ENCODE data around the gene SETD2.

DNA sequence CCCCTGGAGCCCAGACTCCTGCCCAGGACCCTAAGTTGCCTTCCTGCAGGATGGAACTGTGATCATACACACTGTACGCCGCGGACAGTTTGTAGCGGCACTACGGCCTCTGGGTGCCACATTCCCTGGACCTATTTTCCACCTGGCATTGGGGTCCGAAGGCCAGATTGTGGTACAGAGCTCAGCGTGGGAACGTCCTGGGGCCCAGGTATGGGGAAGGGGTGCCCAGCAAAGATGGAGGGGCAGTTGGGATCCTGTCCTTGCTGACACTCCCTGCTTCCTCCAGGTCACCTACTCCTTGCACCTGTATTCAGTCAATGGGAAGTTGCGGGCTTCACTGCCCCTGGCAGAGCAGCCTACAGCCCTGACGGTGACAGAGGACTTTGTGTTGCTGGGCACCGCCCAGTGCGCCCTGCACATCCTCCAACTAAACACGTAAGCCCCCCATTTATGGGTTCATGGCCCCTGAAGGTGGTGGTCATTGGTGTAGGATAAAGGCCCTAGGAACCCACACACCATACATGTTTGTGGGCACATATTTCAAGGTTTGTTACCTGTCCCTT, 155.6 kb downstream of the SETD2 start:
- TF ChIP-seq CTCF (IDR thresholded peaks at IDR 0.05) (no peak), POLR2A (IDR thresholded peaks at IDR 0.05) (no peak), POLR2AphosphoS5 (IDR thresholded peaks at IDR 0.05) (no peak), EP300 (IDR thresholded peaks at IDR 0.05) (no peak)

All from stomach (tissue), 4 donors.